ENCODE data around the gene EML6.

Gene EML6

DNA sequence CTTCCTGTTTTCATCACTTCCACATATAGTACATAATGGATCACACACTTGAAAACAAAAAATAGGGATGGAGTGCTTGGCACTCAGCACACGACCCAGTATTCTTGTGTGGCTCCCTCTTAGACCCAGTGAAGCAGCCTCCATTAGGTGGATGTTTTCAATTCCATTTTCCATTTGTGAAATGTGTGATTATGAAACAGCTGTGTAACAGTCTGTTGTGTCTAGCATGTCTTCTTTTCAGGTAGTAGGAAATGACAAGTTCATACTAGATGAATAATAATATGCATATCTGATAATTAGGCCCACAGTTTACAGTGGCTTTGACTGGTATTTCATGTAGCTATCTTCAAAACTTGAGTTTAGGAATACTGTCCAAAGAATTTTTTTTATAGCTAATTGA is 35.5 kb downstream of the EML6 start:
- no peak for DNase-seq (ENCODE audit: low read depth)

DNA sequence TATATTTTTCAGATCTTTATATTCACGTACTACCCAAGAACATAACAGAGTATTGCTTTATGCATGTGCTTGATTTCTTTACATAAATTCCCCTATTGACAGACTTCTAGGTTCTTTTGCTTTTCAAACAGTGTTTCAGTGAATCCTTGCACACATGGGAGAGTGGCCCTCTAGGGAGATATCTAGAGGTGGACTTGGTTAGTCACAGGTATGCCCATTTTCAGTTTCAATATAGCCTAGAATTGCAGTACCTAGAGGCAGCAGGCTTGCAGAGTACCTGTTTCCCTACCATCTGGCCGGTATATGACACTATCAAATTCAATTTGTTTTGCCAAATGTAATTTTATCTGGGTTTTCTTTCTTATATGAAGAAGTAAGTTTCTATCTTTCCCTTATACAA is 36.8 kb downstream of the EML6 start:
- no peak for DNase-seq (ENCODE audit: low read depth)

DNA sequence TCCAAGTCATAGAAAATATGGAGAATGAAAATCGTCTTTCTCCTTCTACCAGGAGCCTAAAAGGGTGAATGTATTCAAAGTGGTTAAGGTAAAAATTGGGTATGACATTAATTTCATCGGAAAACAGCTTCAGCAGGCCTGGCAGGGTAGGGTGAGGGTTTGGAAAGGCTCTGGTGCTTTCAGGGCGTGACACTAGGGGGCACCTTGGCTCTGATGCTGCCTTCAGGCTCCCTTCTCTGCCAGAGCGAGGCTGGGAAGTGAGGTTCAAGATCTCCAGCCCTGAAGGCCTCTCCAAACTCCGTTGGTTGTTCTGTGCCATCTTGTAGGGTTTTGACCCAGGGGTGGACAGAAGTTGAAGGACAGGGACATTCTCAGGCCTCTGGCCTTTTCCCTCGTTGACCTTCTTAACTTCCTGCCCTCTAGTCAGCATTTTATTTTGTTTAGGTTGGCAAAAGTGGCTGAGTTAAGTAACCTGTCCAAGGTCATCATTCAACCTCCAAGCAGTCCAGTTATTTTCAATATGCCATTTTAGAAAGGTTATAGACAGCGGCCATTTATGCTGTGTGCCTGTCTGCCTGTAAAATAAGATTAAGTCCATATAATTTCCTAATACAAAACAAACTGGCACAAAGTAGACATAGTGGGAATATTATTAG is 40.3 kb downstream of the EML6 start:
- DNase-seq (ENCODE audit: low read depth): no peak

DNA sequence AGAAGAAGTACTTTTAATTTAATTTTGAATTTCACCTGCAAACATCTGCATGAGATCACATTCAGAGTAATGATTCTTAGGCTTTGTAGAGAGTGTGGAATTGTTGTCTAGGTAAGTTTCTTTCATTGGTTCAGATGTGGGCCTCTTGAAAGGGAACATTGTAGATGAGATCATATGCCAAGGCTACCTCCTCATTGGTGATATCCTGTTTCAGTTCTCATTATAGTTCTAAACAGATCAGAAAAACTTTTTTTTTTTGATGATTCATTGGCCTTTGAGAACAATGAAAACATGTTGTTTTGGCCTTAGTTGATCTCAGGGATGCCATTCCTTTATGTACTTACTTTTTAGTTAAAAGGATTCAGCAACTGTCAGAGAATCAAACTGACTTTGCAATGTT is 44.5 kb downstream of the EML6 start:
- no peak for DNase-seq (ENCODE audit: low read depth)

DNA sequence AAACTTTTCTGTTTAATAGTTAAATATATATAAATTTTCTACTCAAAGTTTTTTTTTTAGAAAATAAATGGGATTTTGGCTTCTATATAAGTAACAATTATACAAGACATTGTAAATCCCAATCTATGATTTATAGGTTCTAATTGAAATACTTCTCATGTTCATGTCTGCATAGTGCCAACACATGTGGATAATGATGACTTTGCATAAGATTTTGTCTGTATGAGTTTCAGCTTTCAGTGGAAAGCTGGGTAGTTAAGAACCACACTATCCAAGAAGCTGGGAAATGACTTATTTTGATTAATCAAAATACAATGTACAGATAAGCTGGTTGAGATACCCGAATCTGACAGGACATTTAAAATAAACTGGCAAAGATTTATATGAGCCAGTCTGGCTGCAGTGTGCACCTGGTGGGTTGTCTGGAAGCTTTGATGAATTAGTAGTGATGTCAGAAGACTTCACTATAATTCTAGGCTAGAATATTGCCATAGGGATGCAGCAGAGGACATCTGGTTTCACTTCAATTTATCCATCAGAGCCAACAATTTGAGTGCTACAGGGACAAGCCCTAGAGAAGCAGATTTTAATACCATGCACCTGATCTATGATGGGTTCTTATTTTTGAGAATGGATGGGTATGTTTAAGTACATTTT is 45.4 kb downstream of the EML6 start:
- DNase-seq (ENCODE audit: low read depth): no peak

DNA sequence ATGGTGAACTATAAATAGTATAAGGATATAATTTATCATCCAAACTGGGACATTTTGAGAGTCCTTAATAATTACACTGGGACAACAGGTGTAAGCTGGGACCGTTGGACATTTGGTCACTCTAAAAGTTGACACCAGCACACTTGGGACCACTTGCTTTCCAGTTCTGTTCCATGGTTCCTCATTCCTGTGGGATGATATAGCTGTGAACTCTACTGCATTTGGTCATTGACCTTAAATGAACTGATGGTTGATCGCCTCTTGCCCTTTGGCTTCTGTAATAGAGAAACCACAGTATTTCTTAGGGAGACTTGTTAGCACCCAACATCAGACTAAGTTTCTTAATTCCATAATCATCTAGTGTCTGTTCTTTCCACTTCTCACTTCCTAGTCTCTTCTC is 46.7 kb downstream of the EML6 start:
- DNase-seq (ENCODE audit: low read depth): no peak

DNA sequence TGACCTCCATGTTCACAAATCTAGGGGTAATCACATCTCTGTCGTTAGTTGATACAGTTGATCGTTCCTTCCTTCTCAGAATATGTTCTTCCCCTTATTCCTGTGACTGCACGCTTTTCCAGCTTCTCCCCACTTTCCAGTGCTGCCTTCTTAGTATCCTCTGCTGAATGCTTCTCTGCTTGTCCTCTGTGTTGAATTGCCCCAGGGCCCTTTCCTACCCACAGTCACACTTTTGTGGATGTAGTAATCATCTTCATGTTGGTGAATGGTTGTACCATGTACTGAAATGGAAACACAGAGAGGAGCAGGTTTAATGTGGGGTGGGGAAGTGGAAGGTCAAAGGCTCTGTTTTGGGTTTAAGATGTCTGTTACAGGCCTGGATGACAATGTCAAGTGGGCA is 47.2 kb downstream of the EML6 start:
- DNase-seq (ENCODE audit: low read depth): no peak

DNA sequence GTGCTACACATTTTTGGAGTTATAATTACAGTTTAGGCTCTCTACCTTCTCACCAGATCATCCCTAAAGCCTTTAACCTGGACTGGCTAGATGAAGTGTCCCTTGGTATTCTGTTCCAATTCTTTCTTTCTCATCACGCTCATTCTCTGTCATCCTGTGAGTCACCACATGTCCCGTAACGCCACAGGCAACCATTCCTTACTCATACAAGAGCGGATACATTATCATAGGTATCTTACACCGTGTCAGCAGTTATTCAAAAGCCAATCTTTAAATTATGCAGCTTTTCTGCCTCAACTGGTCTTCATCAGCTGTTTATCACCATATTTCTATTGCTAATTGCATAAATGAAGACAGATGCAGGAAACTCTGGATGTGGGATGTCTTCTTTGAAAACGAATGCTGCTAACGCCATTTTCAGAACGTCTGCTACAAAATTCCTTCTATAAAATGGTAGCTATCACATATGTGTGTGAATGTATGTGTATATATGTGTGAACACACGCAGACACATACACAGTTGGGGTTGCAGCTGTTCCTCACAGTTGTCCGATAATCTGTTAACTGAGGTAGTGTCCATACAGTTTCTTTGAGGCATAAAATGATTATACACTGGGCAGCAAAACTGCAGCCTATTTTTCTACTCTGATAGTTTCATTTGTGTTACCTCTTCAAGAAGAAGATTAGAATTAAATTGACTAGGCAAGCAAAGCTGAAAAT is 47.9 kb downstream of the EML6 start:
- no peak for DNase-seq (ENCODE audit: low read depth)

DNA sequence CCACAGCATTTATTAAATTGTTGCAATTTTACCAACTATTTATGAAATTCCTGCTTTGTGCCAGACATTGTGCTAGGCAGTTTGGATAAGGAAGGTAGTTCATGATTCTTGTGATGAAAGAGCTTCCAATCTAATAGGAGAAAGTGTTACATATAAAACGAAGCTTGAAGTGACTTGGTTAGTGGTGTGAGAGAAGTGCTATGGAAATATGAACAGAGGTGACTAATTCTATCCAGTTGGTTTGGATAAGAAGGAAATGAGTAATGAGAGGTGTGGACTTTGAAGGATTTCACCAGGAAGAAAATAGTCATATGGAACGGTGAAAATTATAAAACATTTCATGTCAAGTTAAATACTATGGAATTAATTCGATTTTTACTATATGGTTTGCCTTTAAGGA is 48.6 kb downstream of the EML6 start:
- no peak for DNase-seq (ENCODE audit: low read depth)

DNA sequence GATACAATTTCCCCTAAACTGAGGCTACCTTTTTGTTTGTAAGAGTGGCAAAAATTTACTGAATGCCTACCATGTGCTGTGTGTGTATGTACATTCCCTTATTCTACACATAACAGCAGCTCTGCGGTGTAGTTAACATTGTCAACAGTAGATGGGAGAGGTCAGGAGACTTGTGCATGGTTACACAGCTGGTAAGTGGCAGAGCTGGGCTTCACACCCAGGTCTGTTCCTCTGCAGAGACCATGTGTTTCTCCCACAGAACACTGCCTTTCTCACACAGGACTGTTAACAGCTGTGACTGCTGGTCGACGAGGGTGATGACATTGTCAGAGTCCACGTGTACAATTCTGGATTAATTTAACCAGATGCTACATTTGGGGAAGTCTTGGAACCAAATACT is 49.1 kb downstream of the EML6 start:
- DNase-seq (ENCODE audit: low read depth): no peak

DNA sequence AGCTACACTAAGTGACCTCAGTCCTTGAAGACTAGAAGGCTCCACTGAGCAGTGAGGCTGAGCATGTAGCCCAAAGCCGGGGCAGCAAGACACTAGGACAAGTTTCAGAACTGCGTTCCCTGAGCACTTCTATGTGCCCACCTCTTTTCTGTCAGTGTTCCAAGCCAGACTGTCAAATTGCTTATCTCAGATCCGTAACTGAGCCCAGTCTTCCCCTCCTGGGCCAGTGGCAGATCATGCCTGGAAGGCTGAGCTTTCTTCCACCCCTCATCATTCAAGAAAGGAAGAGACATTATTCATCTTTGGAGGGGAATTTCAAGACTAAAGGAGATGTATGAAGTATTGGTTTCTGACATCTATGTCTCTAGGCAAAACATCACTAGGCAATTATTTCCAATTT is 49.8 kb downstream of the EML6 start:
- no peak for DNase-seq (ENCODE audit: low read depth)

DNA sequence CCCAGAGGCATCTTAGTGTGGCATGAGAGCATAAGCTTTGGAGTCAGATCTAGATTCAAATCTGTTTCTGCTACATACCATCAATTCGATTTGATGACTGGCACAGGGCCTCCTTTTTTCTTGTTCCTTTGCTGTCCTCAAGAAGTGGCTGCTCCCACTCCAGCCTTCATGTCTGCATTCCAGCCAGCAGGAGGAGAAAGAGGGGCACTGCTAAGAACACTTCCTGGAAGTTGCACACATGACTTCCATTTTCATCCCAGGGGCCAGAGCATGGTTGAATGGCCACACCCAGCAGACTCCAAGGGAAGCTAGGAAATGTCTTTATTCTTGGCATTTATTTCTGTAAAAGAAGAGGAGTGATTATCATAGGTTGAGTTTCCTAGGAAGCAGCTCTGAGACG is 50.4 kb downstream of the EML6 start:
- no peak for DNase-seq (ENCODE audit: low read depth)

DNA sequence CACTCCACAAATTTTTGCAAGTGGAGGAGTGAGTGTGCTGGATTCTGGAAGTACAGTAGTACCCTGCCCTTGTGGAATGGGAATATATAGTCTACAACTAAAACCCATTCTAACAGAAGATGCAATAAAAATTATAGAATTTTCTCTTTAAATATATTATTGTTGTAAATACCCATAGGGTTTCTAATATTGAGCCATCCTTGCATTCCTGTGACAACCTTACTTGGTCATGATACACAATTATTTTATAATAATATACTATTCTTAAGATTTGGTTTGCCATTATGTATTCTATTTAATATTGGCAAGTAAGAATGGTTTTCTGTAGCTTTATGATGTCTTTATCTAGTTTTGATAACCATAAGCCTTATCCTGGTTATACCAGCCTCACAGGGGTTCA is 52.2 kb downstream of the EML6 start:
- DNase-seq (ENCODE audit: low read depth): no peak

DNA sequence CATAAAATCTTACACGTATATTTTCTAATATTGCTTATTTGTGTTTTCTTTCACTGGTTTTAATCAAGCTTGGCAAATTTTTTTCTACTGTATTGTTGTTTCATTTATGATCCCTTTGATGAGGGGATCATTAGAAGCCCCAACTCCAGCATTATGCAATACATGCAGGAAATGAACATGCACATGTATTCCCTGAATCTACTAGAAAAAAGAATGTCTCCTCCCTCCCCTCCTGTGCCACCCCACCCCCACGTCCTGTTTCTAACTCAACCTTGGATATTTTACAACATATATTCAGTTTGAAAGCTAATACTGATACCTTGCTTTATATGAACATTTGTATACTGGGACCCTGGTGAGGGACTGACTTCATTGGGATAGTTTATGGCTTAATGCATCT is 53.0 kb downstream of the EML6 start:
- DNase-seq (ENCODE audit: low read depth): no peak

DNA sequence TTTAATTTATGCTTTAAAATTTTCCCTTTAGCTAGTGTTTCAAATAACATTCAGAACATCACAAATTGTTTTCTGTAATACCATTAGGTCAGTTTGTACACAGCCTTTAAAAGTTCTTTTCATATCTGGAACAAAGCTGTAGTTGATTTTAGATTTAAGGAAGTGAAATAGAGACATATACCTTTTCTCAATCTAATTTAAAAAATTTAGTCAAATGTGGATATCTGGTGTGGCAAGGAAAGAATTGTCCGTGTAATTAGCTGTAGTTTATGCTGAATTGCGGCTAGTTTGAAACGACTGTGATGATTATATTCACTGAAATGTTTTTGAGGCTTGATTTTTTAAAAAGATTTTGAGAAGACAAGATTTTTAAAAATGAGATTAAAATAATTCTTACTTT is 59.9 kb downstream of the EML6 start:
- DNase-seq (ENCODE audit: low read depth): no peak

DNA sequence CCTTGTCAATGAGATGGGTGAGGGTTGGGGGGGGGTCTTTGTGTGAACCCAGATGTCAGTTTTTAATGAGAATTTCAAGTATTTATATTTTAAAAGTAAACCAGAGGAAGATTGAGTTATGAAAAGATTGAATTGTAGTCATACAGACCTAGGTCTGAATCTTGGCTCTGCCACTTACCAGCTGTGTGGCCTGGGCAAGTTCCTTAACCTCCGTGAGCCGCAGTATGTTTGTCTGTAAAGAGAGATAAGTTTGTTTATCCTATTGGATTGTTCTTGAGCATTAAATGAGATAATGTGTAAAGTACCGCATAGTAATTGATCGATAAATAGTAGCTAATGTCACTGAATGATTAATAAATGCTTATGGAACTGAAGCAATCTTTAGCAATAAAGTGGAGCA is 63.8 kb downstream of the EML6 start:
- no peak for DNase-seq (ENCODE audit: low read depth)

DNA sequence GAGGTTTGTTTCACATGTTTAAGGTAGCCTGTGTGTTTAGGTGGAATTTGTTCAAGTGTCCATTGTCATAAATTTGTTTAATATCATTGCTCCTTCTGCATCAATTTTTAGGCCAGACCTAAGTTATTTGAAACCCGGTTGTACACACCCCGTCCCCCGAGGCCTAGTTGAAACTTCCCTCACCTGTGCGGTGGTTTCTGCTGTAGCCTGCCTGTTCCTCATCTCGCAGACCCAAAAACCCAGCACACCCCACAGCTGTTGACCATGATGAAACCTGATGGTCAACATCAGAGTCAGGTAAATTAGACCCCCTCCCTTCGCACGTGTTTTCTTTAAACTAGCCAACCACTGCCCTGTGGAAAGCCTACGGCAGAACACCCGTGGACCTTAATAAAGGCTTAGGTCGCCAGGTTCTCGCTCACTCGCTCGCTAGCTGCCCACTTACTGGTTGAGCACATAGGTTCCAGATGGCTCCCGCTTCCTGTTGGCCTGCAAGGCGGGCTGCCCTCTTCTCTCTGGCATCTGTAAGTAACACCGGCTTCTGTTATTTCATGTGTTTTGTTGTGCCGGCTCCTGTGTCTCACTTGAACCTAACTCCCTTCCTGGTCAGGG is 64.4 kb downstream of the EML6 start:
- no peak for DNase-seq (ENCODE audit: low read depth)

DNA sequence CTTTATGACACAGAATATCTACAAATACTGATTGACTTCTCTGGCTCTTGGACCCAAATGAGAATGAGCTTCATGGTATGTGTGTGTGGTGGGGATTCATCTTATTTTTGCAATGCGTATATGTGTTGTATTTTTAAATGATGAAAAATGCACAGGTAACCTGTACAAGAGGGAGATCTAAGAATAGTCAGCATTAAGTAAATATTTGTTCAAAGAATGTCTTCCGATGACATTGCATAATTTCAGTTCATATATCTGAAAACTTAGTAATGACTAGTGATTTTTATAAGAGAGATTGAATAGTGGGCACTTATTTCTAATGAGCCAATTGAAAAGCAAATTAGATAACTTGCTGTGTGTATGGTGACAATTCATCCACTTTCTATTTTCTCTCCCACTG is 66.4 kb downstream of the EML6 start:
- DNase-seq (ENCODE audit: low read depth): no peak

DNA sequence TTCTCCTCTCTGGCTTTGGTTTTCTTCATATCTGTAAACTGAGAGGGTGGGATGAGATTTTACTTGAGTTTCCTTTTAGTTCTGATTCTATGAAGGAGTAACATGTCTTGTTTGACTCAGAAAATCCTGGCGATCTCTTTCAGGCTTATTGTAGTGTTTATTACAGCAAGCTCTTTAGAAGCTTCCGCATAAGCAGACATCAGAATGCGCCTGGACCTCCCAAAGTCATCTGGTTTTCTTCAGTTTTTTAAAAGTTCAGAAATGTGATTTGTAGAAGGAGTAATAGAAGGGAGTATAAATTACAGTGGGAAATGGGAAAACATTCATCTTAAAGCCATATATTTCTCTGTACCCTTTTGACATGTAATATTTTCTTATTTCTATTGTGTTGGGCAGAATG is 68.4 kb downstream of the EML6 start:
- no peak for DNase-seq (ENCODE audit: low read depth)

DNA sequence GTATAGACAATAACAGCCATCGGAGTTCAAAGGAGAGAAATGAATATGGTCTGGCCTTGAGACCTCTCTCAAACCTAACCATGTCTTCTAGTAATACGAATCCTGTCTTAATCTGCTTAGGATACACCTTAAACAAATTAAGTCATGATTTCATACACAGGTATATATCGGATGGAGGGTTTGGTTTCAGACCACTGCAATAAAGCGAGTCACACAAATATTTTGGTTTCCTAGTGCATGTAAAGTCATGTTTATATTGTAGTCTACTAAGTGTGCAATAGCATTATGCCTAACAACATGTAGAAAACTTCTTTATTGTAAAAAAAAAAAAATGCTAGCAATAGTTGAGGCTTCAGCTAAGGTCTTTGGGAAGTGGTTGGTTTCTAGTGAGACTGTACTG is 73.8 kb downstream of the EML6 start:
- no peak for DNase-seq (ENCODE audit: low read depth)

DNA sequence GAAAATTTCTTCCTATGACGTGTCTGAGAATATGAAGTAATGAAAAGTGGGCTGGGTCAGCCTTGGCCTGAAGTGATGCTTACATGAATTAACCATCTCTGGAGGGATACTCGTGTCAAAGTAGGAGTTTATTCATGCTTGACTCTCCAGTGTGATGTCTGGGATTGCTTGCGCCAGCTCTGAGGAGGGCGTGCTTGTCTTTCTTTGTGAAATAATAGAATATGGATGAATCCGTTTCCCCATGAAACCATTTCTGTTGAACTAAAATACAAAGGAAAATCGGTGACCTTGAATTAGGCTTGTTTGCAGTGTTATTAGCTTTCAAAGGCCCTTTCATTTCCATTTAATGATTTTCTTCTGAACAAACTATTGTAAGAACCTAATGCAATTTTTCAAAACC is 77.9 kb downstream of the EML6 start:
- DNase-seq (ENCODE audit: low read depth): no peak

DNA sequence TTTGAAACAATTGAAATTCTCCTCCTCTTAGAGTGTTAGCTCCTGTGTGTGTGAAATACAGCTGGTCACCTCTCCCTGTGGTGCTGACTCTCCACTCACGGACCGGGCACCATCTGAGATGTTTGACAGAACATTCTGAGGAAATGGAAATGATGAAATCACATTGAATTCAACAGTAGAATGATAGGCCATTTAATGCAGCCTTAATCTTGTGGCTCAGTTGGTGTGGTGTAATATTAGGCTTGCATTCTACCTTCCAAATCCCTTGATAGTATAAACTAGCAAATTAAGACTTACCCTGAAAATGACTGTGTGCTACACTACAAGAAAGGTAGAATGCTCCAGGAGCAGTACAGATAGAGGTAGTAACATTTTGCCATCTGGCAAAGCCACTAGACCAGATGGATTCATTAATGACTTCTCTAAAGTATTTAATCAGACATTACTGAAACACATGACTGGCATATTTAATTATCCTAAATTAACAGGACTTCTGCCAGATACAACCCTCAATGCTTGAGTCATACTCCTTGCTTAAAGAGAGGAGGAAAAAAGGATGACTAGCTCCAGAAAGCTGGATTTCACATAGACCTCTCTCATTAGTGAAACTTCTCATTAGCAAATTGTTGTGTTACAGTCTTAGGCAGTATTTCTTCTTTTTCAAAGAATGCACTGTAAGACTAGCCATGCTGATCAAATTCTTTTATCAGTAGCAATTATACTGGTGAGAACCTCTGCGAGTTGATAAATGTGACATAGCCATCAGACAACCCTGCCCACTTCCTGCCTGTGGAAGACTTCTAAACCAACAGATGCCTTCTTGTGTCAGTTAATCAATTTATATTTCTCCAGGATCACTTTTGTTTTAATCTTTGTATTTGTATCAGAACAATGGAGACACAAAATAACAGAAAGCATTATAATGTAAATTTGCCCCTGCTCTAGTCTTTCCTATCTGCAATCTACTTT is 80.6 kb downstream of the EML6 start:
- DNase-seq (ENCODE audit: low read depth): no peak

All from activated T-helper 9 cell treated with anti-CD3 and anti-CD28 coated beads, Interleukin-2, amount 50 U/mL, for 16 hours (primary cell).